ENCODE results near the gene TMEM63A. TPM values are rescaled to one million over a fixed set of nuclear protein-coding genes. Genes with fewer than 3 reads are reported as not detected.
A peak's percentile ranks its signal among the peaks of the same experiment; 100 is the strongest.
"Not testable (repeated sequence)": the region's sequence is repeated elsewhere in the genome, so short reads cannot be mapped to it uniquely, and the experiment has no call there.

Gene TMEM63A
- total RNA-seq, 2 experiments from 2014 or later, result 126 to 127 TPM

GRCh38 chr1:225844236-225845061 lies 37.7 kb downstream of the TMEM63A start:
- H3K36me3 Mint-ChIP-seq (ENCODE audit: low read depth), result peaks cover 25% of the 10 kb centered on the region
- ChIA-PET CTCF (no interaction called here), POLR2A (no interaction called here)
- H3K4me1 Mint-ChIP-seq, result peaks cover 21% of the 10 kb centered on the region
- no peak overlapping the region for H3K4me3 Mint-ChIP-seq
- no peaks in the 10 kb centered on the region for H3K9me3 Mint-ChIP-seq
- no peaks in the 10 kb centered on the region for H3K27me3 Mint-ChIP-seq
- DNase-seq, result no peak
- no peak overlapping the region for H3K27ac Mint-ChIP-seq

GRCh38 chr1:225843426-225843795 lies 38.8 kb downstream of the TMEM63A start:
- Mint-ChIP-seq H3K4me3 (no peak overlapping the region), H3K27ac (no peak overlapping the region), H3K36me3 (ENCODE audit: low read depth) (peaks cover 17% of the 10 kb centered on the region), H3K9me3 (no peaks in the 10 kb centered on the region), H3K27me3 (no peaks in the 10 kb centered on the region), H3K4me1 (peaks cover 15% of the 10 kb centered on the region)
- ChIA-PET CTCF (no interaction called here), POLR2A (no interaction called here)
- no peak for DNase-seq

- Mint-ChIP-seq H3K4me1 (peaks cover 10% of the 10 kb centered on the region), H3K9me3 (no peaks in the 10 kb centered on the region), H3K27me3 (no peaks in the 10 kb centered on the region), H3K27ac (no peak overlapping the region), H3K36me3 (ENCODE audit: low read depth) (peaks cover 12% of the 10 kb centered on the region), H3K4me3 (no peak overlapping the region)
- DNase-seq, result no peak
- ChIA-PET POLR2A (interaction anchor here (0.6 to 1.0 kb wide), 2 partner anchors 62 to 80 kb away, joined by 3 to 4 read pairs; no protein-coding TSS in a partner anchor), CTCF (interaction anchor here (0.9 kb wide), 1 partner anchor 69 kb away, joined by 3 read pairs; no protein-coding TSS in a partner anchor)
Measured at GRCh38 chr1:225842788-225843425, 39.3 kb downstream of the TMEM63A start.

- H3K27me3 Mint-ChIP-seq, result no peaks in the 10 kb centered on the region
- no peaks in the 10 kb centered on the region for H3K9me3 Mint-ChIP-seq
- peak; percentile 28 for DNase-seq
- H3K4me1 Mint-ChIP-seq, result peaks cover 9% of the 10 kb centered on the region
- ChIA-PET POLR2A (interaction anchor here (0.6 to 1.0 kb wide), 2 partner anchors 61 to 81 kb away, joined by 3 to 4 read pairs; no protein-coding TSS in a partner anchor), CTCF (interaction anchor here (0.9 kb wide), 1 partner anchor 69 kb away, joined by 3 read pairs; no protein-coding TSS in a partner anchor)
- no peak overlapping the region for H3K27ac Mint-ChIP-seq
- H3K4me3 Mint-ChIP-seq, result no peak overlapping the region
- peaks cover 9% of the 10 kb centered on the region for H3K36me3 Mint-ChIP-seq (ENCODE audit: low read depth)
Measured at GRCh38 chr1:225842074-225842473, 40.1 kb downstream of the TMEM63A start.

- no peak overlapping the region for H3K27ac Mint-ChIP-seq
- DNase-seq, result no peak
- H3K9me3 Mint-ChIP-seq, result no peaks in the 10 kb centered on the region
- H3K36me3 Mint-ChIP-seq (ENCODE audit: low read depth), result no peaks in the 10 kb centered on the region
- ChIA-PET CTCF (interaction anchor here (0.6 to 0.7 kb wide), 2 partner anchors 20 to 71 kb away, joined by 3 to 7 read pairs; no protein-coding TSS in a partner anchor), POLR2A (interaction anchor here (0.9 to 1.7 kb wide), 4 partner anchors 12 to 57 kb away, joined by 3 read pairs; no protein-coding TSS in a partner anchor)
- H3K27me3 Mint-ChIP-seq, result no peaks in the 10 kb centered on the region
- peaks cover 9% of the 10 kb centered on the region for H3K4me1 Mint-ChIP-seq
- H3K4me3 Mint-ChIP-seq, result no peak overlapping the region
Measured at GRCh38 chr1:225840713-225841112, 41.5 kb downstream of the TMEM63A start.

GRCh38 chr1:225840223-225840610 lies 42.0 kb downstream of the TMEM63A start:
- Mint-ChIP-seq H3K4me3 (no peak overlapping the region), H3K9me3 (no peaks in the 10 kb centered on the region), H3K27me3 (no peaks in the 10 kb centered on the region), H3K27ac (no peak overlapping the region), H3K4me1 (peaks cover 9% of the 10 kb centered on the region), H3K36me3 (ENCODE audit: low read depth) (no peaks in the 10 kb centered on the region)
- DNase-seq, result no peak
- ChIA-PET POLR2A (interaction anchor here (0.9 to 1.7 kb wide), 4 partner anchors 12 to 57 kb away, joined by 3 read pairs; no protein-coding TSS in a partner anchor), CTCF (interaction anchor here (0.6 kb wide), 1 partner anchor 19 kb away, joined by 7 read pairs; no protein-coding TSS in a partner anchor)

GRCh38 chr1:225838793-225839192 lies 43.4 kb downstream of the TMEM63A start:
- Mint-ChIP-seq H3K36me3 (ENCODE audit: low read depth) (no peaks in the 10 kb centered on the region), H3K27ac (no peak overlapping the region), H3K4me1 (peaks cover 9% of the 10 kb centered on the region), H3K4me3 (no peak overlapping the region), H3K9me3 (no peaks in the 10 kb centered on the region), H3K27me3 (no peaks in the 10 kb centered on the region)
- DNase-seq, result no peak
- ChIA-PET CTCF (no interaction called here), POLR2A (interaction anchor here (1.4 to 1.9 kb wide), 3 partner anchors 17 to 61 kb away, joined by 5 to 8 read pairs (median 5); partner anchors contain the start of genes SRP9 and TMEM63A)

- POLR2A ChIA-PET; DNase-seq; H3K27ac Mint-ChIP-seq; H3K36me3 Mint-ChIP-seq (ENCODE audit: low read depth); H3K4me3 Mint-ChIP-seq; H3K9me3 Mint-ChIP-seq; H3K4me1 Mint-ChIP-seq; H3K27me3 Mint-ChIP-seq; CTCF ChIA-PET: not testable (repeated sequence)
Measured at GRCh38 chr1:225836296-225836695, 45.9 kb downstream of the TMEM63A start.

- CTCF ChIA-PET, result no interaction called here
- Mint-ChIP-seq H3K36me3 (ENCODE audit: low read depth) (no peaks in the 10 kb centered on the region), H3K4me3 (no peak overlapping the region), H3K27me3 (no peaks in the 10 kb centered on the region), H3K27ac (no peak overlapping the region), H3K9me3 (no peaks in the 10 kb centered on the region), H3K4me1 (peaks cover 1% of the 10 kb centered on the region)
- POLR2A ChIA-PET, result no interaction called here
- no peak for DNase-seq
Measured at GRCh38 chr1:225835856-225836255, 46.3 kb downstream of the TMEM63A start.

- H3K36me3 Mint-ChIP-seq (ENCODE audit: low read depth), result no peaks in the 10 kb centered on the region
- no peaks in the 10 kb centered on the region for H3K27me3 Mint-ChIP-seq
- no peak overlapping the region for H3K27ac Mint-ChIP-seq
- ChIA-PET POLR2A (interaction anchor here (0.7 to 0.8 kb wide), 2 partner anchors 165 to 390 kb away, joined by 4 to 8 read pairs; no protein-coding TSS in a partner anchor), CTCF (no interaction called here)
- DNase-seq, result no peak
- H3K9me3 Mint-ChIP-seq, result no peaks in the 10 kb centered on the region
- no peaks in the 10 kb centered on the region for H3K4me1 Mint-ChIP-seq
- no peak overlapping the region for H3K4me3 Mint-ChIP-seq
Measured at GRCh38 chr1:225834417-225835329, 47.5 kb downstream of the TMEM63A start.

- H3K27me3 Mint-ChIP-seq, result no peaks in the 10 kb centered on the region
- H3K36me3 Mint-ChIP-seq (ENCODE audit: low read depth), result no peaks in the 10 kb centered on the region
- no peaks in the 10 kb centered on the region for H3K9me3 Mint-ChIP-seq
- ChIA-PET CTCF (no interaction called here), POLR2A (no interaction called here)
- no peaks in the 10 kb centered on the region for H3K4me1 Mint-ChIP-seq
- no peak for DNase-seq
- no peak overlapping the region for H3K27ac Mint-ChIP-seq
- H3K4me3 Mint-ChIP-seq, result no peak overlapping the region
Measured at GRCh38 chr1:225830841-225831240, 51.3 kb downstream of the TMEM63A start.

GRCh38 chr1:225828706-225829345 lies 53.4 kb downstream of the TMEM63A start:
- POLR2A ChIA-PET, result interaction anchor here (0.9 kb wide), 1 partner anchor 11 kb away, joined by 3 read pairs; no protein-coding TSS in a partner anchor
- Mint-ChIP-seq H3K27ac (no peak overlapping the region), H3K36me3 (ENCODE audit: low read depth) (no peaks in the 10 kb centered on the region), H3K27me3 (no peaks in the 10 kb centered on the region), H3K4me3 (no peak overlapping the region), H3K9me3 (no peaks in the 10 kb centered on the region), H3K4me1 (no peaks in the 10 kb centered on the region)
- CTCF ChIA-PET, result no interaction called here
- DNase-seq, result no peak
